HG03521 (cell line): Measurements from ENCODE around the gene PGAP2.
A peak's percentile ranks its signal among the peaks of the same experiment; 100 is the strongest.
"Not testable (repeated sequence)": the region's sequence is repeated elsewhere in the genome, so short reads cannot be mapped to it uniquely, and the experiment has no call there.

Experiments used
- ATAC-seq: cut with Tn5 transposase; IDR thresholded peaks from one replicate; pipeline ENCODE4 v1.9.1; 2021; ENCODE audit warnings: mild to moderate bottlenecking, moderate library complexity; ENCODE audit not compliant: unreplicated experiment

The PGAP2 gene

GRCh38 chr11:3807909-3808860, at the start of gene PGAP2:
TSS of gene PGAP2 (plus strand) at chr11:3808560. CDS start at chr11:3811260, 2,700 bp downstream.
- ATAC-seq = peak; percentile 58

DNA sequence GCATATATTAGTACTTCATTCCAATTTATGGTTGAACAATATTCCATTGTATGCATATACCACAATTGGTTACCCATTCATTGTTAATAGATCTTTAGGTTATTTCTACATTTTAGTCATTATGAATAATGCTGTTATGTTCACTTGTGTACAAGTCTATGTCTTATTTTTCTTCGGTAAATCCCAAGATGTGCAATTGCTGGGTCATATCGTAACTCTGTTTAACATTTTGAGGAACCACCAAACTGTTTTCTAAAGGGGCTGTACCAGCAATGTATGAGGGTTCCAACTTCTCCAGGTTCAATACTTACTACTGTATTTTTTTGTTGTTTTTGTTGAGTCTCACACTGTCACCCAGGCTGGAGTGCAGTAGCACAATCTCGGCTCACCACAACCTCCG, 44.1 kb upstream of the PGAP2 start:
- ATAC-seq = no peak

DNA sequence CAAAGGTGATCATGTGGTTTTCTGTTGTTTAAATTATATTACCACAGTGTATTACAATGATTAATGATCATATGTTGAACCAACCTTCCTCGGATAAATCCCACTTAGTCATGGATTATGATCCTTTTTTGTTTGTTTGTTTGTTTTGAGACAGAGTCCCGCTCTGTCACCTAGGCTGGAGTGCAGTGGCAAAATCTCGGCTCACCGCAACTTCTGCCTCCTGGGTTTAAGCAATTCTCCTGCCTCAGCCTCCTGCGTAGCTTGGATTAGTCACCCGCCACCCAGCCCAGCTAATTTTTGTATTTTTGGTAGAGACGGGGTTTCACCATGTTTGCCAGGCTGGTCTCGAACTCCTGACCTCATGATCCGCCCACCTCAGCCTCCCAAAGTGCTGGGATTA, 41.5 kb upstream of the PGAP2 start:
- not testable (repeated sequence) for ATAC-seq

- ATAC-seq = no peak
Observed at GRCh38 chr11:3767536-3767935, 40.8 kb upstream of the PGAP2 start.

DNA sequence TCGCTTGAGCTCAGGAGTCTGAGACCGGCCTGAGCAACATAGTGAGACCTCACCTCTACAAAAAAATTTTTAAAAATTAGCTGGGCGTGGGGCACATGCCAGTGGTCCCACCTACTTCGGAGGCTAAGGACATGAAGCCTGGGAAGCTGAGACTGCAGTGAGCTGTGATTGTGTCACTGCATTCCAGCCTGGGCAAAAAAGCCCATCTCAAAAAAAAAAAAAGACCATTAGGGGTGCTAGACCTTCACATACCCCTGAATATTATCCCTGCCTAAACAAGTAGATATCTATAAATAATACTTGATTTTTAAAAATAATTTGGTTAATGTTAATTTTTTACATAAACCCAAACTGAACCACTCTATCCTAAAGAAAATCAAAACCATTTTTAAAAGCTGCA, 35.2 kb upstream of the PGAP2 start:
- no peak for ATAC-seq

- no peak for ATAC-seq
Observed at GRCh38 chr11:3775736-3776406, 32.5 kb upstream of the PGAP2 start.

GRCh38 chr11:3781423-3781822, 26.9 kb upstream of the PGAP2 start:
- no peak for ATAC-seq

- no peak for ATAC-seq
Observed at GRCh38 chr11:3782963-3783362, 25.4 kb upstream of the PGAP2 start.

DNA sequence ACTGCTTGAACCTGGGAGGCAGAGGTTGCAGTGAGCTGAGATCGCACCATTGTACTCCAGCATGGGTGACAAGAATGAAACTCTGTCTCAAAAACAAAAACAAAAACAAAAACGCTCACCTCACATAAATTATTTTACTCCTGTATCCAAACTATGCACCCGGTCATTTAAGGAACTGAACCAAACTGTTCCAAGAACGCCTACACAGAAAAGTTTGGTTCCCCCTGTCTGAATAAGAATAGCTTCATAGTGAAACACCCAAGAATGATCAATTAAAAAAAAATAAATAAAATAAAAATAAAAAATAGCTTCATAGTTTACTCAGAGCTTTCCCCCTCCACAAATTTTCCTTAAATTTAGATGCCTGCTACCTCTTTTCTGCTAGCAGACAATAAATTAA, 24.7 kb upstream of the PGAP2 start:
- no peak for ATAC-seq

DNA sequence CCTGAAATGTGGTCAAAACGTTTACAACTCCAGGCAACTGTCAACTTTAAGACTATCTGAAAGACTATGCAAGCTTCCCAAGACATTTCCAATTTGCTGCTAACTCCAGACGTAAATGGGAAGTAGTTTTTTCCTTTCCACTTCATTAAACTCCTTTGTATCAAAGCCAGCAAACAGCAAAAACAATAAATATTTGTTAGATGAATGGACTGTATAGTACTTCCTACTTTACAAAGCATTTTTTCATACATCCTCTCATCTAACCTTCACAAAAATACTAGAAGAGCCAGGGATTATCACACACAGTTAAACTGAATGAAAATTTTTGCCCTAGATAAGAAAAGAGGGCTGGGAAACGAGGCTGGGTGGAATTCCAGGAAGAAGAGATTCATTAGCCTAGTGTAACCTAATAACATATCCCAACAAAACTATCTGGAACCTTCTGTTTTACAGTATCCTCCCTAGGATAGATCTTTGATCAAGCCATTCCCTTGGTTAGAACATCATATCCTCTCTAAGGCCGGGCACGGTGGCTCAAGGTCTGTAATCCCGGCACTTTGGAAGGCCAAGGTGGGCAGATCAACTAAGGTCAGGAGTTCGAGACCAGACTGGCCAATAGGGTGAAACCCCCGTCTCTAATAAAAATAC, 21.5 kb upstream of the PGAP2 start:
- ATAC-seq = no peak

DNA sequence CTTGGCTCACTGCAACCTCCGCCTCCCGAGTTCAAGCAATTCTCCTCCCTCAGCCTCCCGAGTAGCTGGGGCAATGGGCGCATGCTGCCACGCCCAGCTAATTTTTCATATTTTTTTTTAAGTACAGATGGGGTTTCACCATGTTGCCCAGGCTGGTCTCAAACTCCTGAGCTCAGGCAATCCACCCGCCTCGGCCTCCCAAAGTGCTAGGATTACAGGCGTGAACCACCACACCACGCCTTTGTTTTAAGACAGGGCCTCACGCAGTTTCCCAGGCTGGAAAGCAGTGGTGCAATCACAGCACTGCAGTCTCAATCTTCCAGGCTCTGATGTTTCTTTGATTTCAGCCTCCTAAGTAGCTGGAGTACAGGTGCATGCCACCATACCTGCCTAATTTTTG, 14.0 kb upstream of the PGAP2 start:
- not testable (repeated sequence) for ATAC-seq

GRCh38 chr11:3795131-3796001, 13.0 kb upstream of the PGAP2 start:
- ATAC-seq = no peak

- ATAC-seq = no peak
Observed at GRCh38 chr11:3796002-3796311, 12.4 kb upstream of the PGAP2 start.

DNA sequence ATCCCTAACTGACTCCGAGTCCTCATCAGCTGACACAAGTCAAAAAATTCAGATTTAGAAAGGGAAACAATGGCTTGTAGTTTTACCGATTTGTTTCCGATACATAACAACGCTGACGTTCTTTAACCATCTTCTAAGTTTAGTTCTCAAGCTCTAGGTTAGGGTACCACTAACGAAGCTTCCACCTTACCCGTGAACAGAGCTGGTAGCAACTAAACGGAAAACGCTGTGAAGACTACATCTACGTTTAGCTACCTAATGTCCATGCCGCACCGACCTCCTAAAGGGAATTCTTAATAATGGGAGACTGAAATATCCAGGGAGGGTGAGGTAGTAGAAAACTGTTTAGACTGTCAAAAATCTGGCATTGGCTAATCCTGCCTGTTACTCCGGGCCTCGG, 12.0 kb upstream of the PGAP2 start:
- ATAC-seq = no peak

- ATAC-seq = peak; percentile 26
Observed at GRCh38 chr11:3796801-3797328, 11.5 kb upstream of the PGAP2 start.

GRCh38 chr11:3797329-3798090, 10.8 kb upstream of the PGAP2 start, which contains the start of gene NUP98:
TSS of gene NUP98 (minus strand) at chr11:3797554. CDS start at chr11:3782117, 15,437 bp downstream.
- peak; percentile 93 for ATAC-seq

DNA sequence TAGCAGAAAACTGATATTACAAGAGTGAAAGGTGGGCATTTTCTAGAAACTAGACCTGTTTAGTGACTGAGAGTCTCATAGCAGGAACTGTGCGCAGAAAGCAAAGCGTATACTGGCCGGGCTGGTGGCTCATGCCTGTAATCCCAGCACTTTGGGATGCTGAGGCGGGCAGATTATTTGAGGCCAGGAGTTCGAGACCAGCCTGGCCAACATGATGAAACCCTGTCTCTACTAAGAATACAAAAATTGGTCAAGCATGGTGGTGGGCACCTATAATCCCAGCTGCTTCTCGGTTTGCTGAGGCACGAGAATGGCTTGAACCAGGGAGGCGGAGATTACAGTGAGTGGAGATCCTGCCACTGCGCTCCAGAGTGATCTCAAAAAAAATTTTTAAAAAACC, 9.2 kb upstream of the PGAP2 start:
- no peak for ATAC-seq

DNA sequence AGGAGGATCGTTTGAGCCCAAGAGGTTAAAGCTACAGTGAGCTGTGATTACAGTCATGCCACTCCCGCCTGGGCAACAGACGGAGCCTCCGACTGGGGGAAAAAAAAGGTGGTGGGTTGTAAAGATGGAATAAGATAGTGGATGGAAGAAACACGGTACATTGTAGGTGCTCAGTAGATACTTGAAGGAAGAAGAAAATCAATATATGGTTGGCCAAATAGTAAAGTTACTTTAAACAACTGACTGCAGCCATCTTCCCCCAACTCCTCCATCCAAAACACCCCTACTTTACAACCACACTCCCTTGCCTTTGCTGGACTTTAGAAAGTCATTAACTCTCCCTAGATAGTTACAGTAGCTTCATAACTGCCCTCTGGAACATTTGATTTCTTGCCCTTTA, 8.5 kb upstream of the PGAP2 start:
- ATAC-seq = no peak

DNA sequence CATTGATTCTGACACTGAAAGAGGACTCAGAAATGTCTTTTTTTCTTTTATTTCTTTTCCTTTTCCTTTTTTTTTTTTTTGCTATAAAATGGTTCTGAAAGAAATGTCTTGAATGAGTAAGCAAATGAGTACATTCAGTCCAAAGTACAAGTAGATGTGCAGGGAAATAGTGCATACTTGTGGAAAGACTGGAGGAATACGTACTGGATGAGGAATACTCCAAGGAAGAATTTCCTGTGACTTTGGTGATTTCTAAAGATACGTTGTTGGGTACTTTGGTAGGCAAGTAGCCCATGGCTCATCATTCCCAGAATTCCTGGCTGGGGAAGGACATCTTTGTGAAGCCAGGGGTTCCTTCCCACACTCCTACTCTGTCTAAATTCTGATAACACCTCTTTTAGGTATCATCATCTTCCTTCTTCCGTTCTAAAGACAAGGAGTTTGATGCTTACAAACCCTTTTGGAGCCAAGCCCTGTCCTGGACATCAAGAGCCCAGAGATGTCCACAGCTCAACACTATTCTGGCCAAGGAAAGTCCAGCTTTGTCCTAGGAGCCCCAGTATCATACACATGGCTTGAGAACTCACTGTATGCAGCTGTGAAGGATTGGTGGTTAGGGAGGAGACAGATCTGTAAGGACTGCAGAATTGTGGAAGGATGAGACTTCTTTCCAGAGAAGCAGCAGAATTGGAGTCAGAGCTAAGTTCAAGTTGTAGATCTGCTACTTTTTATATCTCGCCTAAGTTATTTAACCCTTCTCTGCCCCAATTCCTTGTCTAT, 6.2 kb upstream of the PGAP2 start:
- ATAC-seq = no peak
